Measurements from ENCODE around the gene MIPEP.

Gene MIPEP

DNA sequence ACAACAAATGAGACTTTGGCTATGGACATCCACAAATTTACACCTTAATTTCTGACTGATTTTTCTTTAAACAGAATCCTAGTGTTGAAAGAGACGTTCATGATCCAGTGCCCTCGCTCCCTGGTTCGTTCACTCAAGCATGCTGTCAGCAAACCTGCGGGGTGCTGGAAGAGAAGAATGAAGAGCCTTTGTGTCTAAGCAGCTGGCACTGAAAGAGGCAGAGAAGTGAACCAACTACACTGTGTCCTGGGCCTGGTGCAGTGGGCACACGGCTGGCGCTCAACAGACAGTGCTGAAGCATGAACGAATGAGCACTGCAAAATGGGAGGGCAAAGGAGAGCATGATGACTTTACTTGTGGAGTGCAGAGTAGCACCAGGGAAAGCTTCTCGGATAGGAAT lies 46.8 kb downstream of the MIPEP start:
- H3K4me3 ChIP-seq (replicated peaks in 1 of 2; ENCODE audit: low read depth in 2 of 2, low read length in 2 of 2): no peak overlapping the region
- no peak for DNase-seq (ENCODE audit: low read depth in 2 of 2)
- TF ChIP-seq, protein P1, sequence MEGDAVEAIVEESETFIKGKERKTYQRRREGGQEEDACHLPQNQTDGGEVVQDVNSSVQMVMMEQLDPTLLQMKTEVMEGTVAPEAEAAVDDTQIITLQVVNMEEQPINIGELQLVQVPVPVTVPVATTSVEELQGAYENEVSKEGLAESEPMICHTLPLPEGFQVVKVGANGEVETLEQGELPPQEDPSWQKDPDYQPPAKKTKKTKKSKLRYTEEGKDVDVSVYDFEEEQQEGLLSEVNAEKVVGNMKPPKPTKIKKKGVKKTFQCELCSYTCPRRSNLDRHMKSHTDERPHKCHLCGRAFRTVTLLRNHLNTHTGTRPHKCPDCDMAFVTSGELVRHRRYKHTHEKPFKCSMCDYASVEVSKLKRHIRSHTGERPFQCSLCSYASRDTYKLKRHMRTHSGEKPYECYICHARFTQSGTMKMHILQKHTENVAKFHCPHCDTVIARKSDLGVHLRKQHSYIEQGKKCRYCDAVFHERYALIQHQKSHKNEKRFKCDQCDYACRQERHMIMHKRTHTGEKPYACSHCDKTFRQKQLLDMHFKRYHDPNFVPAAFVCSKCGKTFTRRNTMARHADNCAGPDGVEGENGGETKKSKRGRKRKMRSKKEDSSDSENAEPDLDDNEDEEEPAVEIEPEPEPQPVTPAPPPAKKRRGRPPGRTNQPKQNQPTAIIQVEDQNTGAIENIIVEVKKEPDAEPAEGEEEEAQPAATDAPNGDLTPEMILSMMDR (IDR thresholded peaks at IDR 0.05; ENCODE audit: low read depth, low read length): no peak

DNA sequence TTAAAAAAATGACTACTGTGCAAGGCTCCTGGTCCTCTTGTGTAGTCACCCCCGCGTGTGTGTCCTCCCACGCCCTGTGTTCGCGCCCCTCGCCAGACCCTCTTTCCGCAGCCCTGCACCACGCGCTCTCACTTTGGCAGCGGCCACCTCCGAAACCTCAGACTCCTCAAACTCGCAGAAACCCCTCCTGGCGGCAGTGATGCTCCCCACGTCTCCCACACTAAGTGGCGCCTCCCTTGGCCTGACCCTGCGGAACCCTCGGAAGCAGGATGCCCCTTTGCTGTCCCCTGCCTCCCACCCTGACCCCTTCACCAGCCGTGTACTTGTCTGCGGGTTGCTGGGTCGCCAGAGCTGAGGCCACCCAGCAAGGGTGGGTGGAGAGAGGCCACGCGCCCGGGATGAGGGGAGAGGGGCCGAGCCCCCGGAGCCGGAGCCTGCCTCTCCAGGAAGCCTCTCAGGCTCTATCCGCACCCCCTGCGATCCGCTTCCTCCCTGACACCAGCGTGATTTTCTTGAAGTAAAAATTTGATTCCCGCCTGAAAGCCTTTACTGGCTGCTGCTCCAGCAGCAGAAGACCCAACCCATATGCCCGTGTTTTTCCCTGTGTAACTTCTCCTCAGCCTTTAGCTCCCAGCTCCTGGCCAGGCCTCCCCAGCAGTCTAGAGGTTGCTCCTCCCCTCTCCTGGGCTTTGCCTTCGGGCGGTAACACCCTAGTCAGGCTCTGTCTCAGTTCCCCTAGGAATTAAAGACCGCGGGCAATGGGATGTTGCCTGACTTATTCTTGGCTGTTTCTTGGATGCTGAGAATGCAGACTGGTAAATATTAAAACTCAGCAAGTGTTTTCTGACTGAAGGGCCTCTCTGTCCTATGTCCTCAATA lies 55.2 kb downstream of the MIPEP start:
- TF ChIP-seq, protein P1 (IDR thresholded peaks at IDR 0.05; ENCODE audit: low read depth, low read length): no peak
- peak in 1 of 2 donors; percentile 23 for DNase-seq (ENCODE audit: low read depth in 2 of 2)
- no peak overlapping the region for H3K4me3 ChIP-seq (replicated peaks in 1 of 2; ENCODE audit: low read depth in 2 of 2, low read length in 2 of 2)

DNA sequence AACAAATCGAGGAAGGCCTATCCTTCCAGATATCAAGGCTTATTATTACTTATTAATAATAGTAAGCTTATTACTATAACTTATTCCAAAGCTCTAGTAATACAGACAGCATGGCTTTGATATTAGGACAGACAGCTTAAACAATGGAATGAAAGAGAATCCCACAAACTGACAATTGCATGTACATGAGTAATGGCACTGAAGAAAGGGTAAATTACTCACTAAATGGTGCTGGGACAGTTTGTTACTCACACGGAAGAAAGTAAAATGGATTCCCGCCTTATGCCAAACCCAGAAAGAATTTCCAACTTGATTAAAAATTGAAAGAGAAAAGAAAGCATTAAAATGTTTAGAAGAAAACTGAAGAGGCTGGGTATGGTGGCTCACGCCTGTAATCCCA lies 60.3 kb downstream of the MIPEP start:
- TF ChIP-seq, protein P1 (IDR thresholded peaks at IDR 0.05; ENCODE audit: low read depth, low read length): no peak
- no peak overlapping the region for H3K4me3 ChIP-seq (replicated peaks in 1 of 2; ENCODE audit: low read depth in 2 of 2, low read length in 2 of 2)
- DNase-seq (ENCODE audit: low read depth in 2 of 2): peak; percentile 22 to 83

DNA sequence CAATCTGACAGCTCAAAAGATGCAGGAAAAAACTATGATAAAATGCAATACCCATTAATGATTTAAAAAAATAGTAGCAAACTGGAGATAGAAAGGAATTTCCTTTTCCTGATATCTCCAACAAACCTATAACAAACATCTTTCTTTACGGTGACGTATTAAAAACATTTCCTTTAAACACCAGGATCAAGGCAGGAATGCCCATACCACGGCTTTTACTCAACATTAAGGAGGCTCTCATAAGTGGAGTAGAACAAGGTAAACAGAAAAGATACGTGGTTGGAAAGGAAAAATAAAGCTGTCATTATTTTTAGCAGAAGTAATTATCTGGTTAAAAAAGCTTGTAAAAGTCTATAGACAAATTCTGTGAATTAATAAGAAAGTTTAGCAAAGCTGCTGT lies 61.1 kb downstream of the MIPEP start:
- no peak overlapping the region for H3K4me3 ChIP-seq (replicated peaks in 1 of 2; ENCODE audit: low read depth in 2 of 2, low read length in 2 of 2)
- peak in 1 of 2 donors; percentile 7 for DNase-seq (ENCODE audit: low read depth in 2 of 2)
- TF ChIP-seq, protein P1 (IDR thresholded peaks at IDR 0.05; ENCODE audit: low read depth, low read length): no peak

DNA sequence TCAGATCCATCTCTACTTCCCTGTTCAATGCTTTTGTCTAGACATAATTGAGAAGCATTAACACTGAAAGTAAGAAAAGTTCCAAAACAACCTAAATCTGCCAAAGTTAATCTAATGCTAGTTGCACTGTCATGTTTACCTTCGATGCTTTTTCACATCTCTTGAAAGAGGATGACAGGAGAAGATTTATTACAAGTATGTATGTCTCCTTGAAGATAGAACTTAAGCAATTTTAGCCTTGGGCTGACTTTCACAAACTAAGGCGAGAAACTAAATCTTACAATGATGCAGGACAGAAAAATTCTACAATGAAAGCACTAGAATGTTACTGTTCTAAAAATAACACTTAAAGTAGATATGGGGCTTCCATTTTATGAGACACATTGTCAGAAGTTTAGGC lies 64.0 kb downstream of the MIPEP start:
- no peak for DNase-seq (ENCODE audit: low read depth in 2 of 2)
- no peak overlapping the region for H3K4me3 ChIP-seq (replicated peaks in 1 of 2; ENCODE audit: low read depth in 2 of 2, low read length in 2 of 2)
- TF ChIP-seq, protein P1 (IDR thresholded peaks at IDR 0.05; ENCODE audit: low read depth, low read length): no peak

DNA sequence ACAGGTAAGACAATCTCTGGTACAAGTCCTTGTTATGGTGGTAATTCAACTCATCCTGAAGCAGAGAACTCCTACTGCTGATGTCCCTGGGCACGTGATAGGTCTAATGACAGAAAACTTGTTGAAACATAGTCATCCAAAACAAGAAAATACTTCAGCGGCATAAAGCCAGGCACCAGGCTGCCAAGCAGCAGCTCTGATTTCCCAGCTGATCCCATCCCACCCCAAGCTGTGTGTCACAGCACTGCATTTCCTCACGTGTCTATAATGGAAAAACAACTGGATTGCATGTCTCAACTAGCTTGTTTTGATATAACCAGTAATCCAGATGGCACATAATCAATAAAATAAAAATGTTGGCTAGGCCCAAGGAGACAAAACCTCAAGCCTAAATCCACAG lies 64.8 kb downstream of the MIPEP start:
- TF ChIP-seq, protein P1 (IDR thresholded peaks at IDR 0.05; ENCODE audit: low read depth, low read length): no peak
- no peak overlapping the region for H3K4me3 ChIP-seq (replicated peaks in 1 of 2; ENCODE audit: low read depth in 2 of 2, low read length in 2 of 2)
- no peak for DNase-seq (ENCODE audit: low read depth in 2 of 2)

All from cardiac fibroblast (primary cell).